BLaER1 (cell line): Measurements from ENCODE around the gene NFIC.

ENCODE experiments used
- H3K27ac ChIP-seq: shearing (Covaris generic); formaldehyde crosslinking; 2 replicates; pipeline ENCODE4 v1.8.1; 2022
- H3K27me3 ChIP-seq: shearing (Covaris generic); formaldehyde crosslinking; 2 replicates; pipeline ENCODE4 v1.8.1; 2022
- H3K36me3 ChIP-seq: shearing (Covaris generic); formaldehyde crosslinking; 2 replicates; pipeline ENCODE4 v1.8.1; 2022
- H3K4me1 ChIP-seq: shearing (Covaris generic); formaldehyde crosslinking; 2 replicates; pipeline ENCODE4 v1.8.1; 2022
- H3K4me2 ChIP-seq: shearing (Covaris generic); formaldehyde crosslinking; 2 replicates; pipeline ENCODE4 v1.8.1; 2022
- H3K4me3 ChIP-seq: shearing (Covaris generic); formaldehyde crosslinking; 2 replicates; pipeline ENCODE4 v1.8.1; 2022
- H3K9ac ChIP-seq: shearing (Covaris generic); formaldehyde crosslinking; 2 replicates; pipeline ENCODE4 v1.8.1; 2022
- H3K9me3 ChIP-seq: shearing (Covaris generic); formaldehyde crosslinking; 2 replicates; pipeline ENCODE4 v1.8.1; 2022
- H4K20me1 ChIP-seq: shearing (Covaris generic); formaldehyde crosslinking; 2 replicates; pipeline ENCODE4 v1.8.1; 2022
- Cebpa-rat ChIP-seq: shearing (Covaris generic); IDR thresholded peaks from 2 replicates; pipeline ENCODE4 v1.8.1; 2022

Gene NFIC

DNA sequence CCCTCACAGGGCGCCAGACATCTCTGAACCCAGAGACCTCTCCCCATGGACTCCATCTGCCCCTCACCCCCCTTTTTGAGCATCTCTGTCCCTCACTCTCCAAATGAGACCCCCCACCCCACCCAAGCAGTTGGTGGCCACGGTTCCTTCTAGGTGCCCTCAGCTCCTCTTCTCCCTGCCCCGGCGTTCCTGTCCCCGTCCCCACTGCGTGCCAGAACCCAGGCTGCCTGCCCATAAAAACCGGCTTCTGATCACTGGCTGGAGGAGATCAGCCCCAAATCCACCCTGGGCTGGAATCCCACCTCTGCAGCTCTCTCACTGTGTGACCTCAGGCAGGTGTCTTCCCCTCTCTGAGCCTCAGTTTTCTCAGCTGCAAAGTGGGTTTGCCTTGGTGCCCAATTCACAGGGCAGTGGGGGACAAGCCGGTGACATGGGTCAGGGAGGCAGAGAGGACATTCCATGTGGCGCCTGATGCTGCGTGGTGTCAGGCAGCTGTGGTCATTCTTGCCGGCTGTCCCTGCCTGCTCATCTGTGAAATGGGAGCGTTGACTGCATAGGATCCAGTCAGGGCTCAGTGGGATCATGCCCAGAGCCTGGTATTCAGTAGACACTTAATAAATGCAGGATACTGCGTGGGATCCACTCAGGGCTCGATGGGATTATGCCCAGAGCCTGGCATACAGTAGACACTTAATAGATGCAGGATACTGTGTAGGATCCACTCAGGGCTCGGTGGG lies 88.4 kb downstream of the NFIC start:
- Histone ChIP-seq H3K4me3 (no peak overlapping the region), H3K4me1 (peaks cover 61% of the 10 kb centered on the region), H3K27ac (no peak overlapping the region), H4K20me1 (peaks cover 74% of the 10 kb centered on the region), H3K9ac (no peak overlapping the region), H3K27me3 (no peaks in the 10 kb centered on the region), H3K9me3 (no peaks in the 10 kb centered on the region), H3K4me2 (no peak overlapping the region), H3K36me3 (peaks cover 68% of the 10 kb centered on the region)
- TF ChIP-seq Cebpa-rat = no peak

DNA sequence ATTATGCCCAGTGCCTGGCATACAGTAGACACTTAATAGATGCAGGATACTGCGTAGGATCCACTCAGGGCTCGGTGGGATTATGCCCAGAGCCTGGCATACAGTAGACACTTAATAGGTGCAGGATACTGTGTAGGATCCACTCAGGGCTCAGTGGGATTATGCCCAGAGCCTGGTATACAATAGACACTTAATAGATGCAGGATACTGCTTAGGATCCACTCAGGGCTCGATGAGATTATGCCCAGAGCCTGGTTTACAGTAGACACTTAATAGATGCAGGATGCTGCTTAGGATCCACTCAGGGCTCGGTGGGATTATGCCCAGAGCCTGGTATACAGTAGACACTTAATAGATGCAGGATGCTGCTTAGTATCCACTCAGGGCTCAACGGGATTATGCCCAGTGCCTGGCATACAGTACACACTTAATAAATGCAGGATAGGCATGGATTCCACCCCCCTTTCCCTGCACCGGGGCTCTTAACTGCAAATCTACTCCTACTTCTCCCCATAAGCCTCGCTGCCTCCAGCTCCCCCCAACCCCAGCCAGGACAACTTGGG lies 89.1 kb downstream of the NFIC start:
- Histone ChIP-seq H3K4me1 (peaks cover 63% of the 10 kb centered on the region), H3K9me3 (no peaks in the 10 kb centered on the region), H3K4me2 (peak overlapping the region; percentile 95), H3K36me3 (peaks cover 68% of the 10 kb centered on the region), H3K27ac (no peak overlapping the region), H3K4me3 (no peak overlapping the region), H3K27me3 (no peaks in the 10 kb centered on the region), H4K20me1 (peaks cover 78% of the 10 kb centered on the region), H3K9ac (no peak overlapping the region)
- TF ChIP-seq Cebpa-rat = no peak

DNA sequence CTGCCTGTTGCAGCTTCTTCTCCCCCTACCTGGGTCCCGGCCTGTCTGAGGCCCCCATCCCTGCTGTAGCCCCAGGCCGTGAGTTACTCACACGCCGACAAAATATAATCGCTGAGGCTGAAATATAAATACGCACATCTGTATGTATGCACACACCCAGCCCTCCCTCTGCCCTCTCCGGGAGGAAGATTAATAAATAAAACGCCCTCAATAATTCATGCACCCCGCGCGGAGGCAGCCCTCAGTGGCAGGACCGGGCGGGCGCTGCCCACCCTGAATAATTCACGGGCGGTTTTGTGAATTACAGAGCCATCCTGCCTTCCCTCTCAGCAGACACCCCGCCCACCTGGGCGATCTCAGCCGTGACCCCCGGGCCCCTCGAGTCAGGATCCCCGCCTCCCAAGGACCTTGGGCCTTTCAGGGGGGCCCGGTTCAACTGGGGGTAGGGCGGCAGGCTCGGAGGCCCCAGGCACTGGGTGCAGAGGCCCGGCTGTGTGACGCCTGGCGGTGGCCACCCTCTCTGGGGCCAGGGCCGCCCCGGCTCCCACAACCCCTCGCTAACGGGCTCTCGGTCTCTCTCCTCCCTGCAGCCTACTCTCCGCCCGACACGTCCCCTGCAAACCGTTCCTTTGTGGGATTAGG lies 89.7 kb downstream of the NFIC start:
- Histone ChIP-seq H3K27me3 (no peaks in the 10 kb centered on the region), H3K27ac (no peak overlapping the region), H3K9ac (no peak overlapping the region), H3K9me3 (no peaks in the 10 kb centered on the region), H3K4me3 (no peak overlapping the region), H4K20me1 (peaks cover 78% of the 10 kb centered on the region), H3K4me2 (peak overlapping the region; percentile 95), H3K36me3 (peaks cover 68% of the 10 kb centered on the region), H3K4me1 (peaks cover 57% of the 10 kb centered on the region)
- TF ChIP-seq Cebpa-rat = no peak

DNA sequence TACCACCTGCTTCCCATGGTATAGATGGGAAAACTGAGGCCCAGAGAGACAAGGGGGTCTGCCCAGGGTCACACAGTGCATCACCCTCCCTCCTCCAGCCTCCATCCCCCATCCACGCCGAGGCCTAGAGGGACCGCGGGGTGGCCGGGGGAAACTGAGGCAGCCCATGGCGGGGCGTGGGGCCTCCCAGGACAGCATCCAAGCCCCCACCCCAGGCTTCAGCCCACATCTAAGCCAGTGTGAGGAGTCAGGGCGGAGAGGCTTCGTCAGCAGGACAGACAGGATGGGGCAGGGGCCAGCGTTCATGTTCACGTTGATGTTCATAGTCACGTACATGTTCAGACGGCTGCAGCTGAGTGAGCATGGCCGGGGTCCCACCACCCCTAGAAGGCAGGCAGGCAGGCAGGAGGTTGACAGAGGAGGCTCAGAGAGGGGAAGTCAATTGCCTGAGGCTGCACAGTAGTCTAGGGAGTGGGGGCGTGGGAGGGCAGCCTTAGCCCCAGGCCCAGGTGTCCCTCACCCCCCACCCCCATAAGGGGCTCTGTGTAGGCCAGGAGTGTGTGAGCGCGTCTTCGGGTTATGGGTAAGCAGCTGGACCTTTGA lies 90.6 kb downstream of the NFIC start:
- Histone ChIP-seq H3K9ac (no peak overlapping the region; the same call in 1 of the 2 replicates), H3K27me3 (no peaks in the 10 kb centered on the region)

DNA sequence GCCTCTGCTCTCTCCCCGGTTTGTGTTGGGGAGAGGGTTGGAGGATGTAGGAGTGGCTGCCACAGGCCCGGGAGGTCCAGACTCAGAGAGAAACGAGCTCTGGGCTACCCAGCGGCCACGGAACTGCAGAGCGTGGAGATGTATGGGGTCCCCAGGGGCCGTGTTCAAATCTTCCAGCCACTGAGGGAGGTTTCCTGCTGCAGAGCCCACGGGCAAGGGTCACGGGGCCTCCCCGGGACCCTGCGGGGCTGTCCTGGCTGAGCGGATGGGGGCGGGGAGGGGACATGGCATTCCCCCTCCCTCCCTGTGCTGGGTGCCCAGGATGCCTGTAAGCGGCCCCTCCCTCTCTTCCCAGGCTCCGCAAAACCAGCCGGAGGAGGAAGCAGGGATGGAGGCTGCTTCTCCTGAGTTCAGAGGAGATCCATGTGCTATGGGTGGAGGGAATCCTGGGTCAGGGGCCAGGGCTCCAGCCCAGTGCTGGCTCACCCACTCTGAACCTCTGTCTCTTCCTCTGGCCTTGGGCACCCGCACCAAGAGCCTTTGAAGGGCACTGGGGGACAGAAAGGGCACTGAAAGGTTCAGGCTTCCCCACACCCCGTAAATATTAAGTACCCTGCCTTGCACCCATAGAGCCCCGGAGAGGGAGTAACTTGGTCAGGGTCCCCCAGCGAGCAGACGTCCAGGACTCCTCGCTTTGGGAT lies 91.3 kb downstream of the NFIC start:
- no peak for TF ChIP-seq Cebpa-rat
- H4K20me1 ChIP-seq = peaks cover 77% of the 10 kb centered on the region
- H3K9me3 ChIP-seq = no peaks in the 10 kb centered on the region
- peak overlapping the region; percentile 52; the same call in 1 of the 2 replicates for H3K27ac ChIP-seq
- H3K9ac ChIP-seq = peak overlapping the region; percentile 56; the same call in 1 of the 2 replicates
- H3K27me3 ChIP-seq = no peaks in the 10 kb centered on the region
- H3K4me2 ChIP-seq = peak overlapping the region; percentile 95
- H3K36me3 ChIP-seq = peaks cover 62% of the 10 kb centered on the region
- H3K4me1 ChIP-seq = peaks cover 50% of the 10 kb centered on the region
- peak overlapping the region; percentile 53 for H3K4me3 ChIP-seq

More for the DNA sequence above, 90.6 kb downstream of the NFIC start:
- Histone ChIP-seq H3K36me3 (peaks cover 64% of the 10 kb centered on the region), H3K27ac (no peak overlapping the region), H4K20me1 (peaks cover 78% of the 10 kb centered on the region), H3K9me3 (no peaks in the 10 kb centered on the region), H3K4me3 (peak overlapping the region; percentile 53; the same call in 1 of the 2 replicates), H3K4me2 (peak overlapping the region; percentile 95), H3K4me1 (peaks cover 50% of the 10 kb centered on the region)
- no peak for TF ChIP-seq Cebpa-rat

DNA sequence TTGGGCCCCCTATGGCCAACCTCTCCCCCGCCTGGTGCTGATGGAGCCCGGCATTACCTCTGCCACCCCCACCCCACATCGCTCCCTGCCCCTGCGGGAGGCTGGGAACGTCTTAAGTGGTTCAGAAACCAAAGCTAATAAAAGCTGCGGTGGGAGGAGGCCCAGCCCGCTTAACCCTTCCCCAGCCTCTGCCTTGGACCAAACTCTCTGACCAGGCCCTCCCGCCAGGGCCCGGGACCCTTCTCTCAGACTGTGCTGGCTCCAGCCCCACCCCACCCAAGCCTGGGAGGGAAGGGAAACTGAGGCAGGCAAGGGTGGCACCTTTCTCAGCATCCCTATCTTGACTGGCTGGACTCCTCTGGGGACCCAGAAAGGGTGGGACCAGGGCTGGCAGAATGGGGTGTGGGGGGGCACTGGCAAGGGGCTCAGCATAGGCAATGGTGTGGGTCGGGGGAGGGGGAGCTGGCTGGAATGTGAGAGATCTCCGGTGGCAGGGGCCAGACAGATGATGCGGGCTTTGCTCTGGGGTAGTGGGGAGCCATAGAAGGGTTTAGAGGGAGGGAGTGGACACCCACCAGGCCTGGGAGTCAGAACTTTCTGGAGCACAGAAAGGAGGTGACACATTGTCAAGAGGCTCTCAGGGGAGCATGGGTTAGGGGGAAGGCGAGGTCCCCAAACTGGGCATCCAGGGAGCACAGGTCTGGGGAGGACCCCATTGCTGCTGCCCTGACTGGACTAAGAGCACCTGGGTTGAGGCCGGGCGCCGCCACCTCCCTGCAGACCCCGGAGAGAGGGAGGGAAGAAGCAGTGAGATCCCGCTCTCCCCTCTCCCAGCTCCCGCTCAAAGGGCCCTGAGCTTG lies 92.1 kb downstream of the NFIC start:
- H3K27ac ChIP-seq = peak overlapping the region; percentile 52; the same call in 1 of the 2 replicates
- H3K4me3 ChIP-seq = peak overlapping the region; percentile 53
- H3K36me3 ChIP-seq = peaks cover 61% of the 10 kb centered on the region
- no peak for TF ChIP-seq Cebpa-rat
- peaks cover 73% of the 10 kb centered on the region for H4K20me1 ChIP-seq
- H3K27me3 ChIP-seq = no peaks in the 10 kb centered on the region
- no peaks in the 10 kb centered on the region for H3K9me3 ChIP-seq
- H3K4me2 ChIP-seq = peak overlapping the region; percentile 95
- peak overlapping the region; percentile 56; the same call in 1 of the 2 replicates for H3K9ac ChIP-seq
- peaks cover 50% of the 10 kb centered on the region for H3K4me1 ChIP-seq

DNA sequence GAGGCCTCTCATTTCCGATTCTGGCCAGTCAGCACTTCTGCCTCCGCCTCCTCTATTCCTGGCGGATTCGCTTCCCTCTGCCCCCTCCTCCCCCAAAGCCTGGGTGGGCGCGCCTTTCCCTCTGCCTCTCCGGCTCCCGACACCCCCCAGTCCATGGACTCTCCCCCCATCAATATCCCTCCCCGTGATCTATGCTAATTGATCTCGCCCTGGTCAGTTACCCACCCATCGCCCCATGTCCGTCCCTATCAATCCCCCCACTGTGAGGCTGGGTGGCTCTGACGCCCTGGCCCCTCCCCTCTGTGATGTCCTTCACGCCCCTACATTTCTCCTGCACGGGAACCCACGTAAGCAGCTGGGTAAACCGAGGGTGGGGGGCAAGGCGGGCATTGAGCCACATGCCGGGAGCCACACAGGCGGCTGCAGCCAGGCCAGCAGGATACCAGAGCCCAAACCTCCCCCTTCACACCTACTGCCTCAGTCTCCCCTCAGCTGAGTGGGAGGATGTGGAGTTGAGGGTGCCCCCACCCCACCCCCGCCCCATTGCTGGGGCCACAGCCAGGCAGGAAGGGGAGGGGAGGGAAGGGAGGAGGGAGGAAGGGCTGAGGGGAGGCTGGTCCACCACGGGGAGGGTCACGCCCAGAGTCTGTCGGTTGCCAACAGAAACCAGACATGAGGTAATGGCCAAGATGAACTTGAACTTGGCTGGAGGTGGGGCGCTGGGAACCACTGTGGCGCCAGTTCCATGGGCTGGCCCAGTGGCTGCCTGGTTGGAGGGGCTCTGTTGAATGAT lies 92.9 kb downstream of the NFIC start:
- peaks cover 50% of the 10 kb centered on the region for H3K4me1 ChIP-seq
- H3K4me2 ChIP-seq = peak overlapping the region; percentile 95
- no peak for TF ChIP-seq Cebpa-rat
- H3K27me3 ChIP-seq = no peaks in the 10 kb centered on the region
- H3K9ac ChIP-seq = no peak overlapping the region
- peaks cover 58% of the 10 kb centered on the region for H3K36me3 ChIP-seq
- H3K4me3 ChIP-seq = no peak overlapping the region
- H3K27ac ChIP-seq = peak overlapping the region; percentile 8; the same call in 1 of the 2 replicates
- no peaks in the 10 kb centered on the region for H3K9me3 ChIP-seq
- H4K20me1 ChIP-seq = peaks cover 64% of the 10 kb centered on the region

DNA sequence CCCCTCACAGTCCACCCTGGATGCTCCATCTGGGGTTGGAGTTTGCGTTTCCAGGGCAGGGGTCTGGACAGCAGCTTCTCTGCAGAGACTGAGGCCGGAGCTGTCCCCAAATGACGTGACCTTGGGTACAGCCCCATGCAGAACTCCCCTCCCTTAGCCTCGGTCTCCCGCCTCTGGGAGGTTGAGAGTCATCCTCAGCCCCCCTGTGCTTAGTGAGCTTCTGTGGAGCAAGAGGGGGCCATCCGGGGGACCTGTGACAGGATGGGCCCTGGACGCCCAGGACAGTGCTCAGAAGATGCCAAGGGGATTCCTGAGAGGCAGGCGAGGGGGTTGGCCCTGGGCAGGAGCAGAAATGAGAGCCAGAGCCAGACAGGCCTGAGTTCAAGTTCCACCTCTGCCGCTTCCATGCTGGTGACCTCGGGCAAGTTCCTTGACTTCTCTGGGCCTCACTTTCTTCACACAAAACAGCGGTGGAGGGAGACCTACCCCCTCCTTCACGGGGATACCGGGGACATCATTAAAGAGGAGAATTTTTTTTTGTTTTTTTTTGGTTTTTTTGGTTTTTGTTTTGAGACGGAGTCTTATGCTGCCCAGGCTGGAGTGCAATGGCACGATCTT lies 93.7 kb downstream of the NFIC start:
- TF ChIP-seq Cebpa-rat = no peak
- H3K9me3 ChIP-seq = no peaks in the 10 kb centered on the region
- no peaks in the 10 kb centered on the region for H3K27me3 ChIP-seq
- no peak overlapping the region for H3K4me3 ChIP-seq
- no peak overlapping the region; the same call in 1 of the 2 replicates for H3K4me2 ChIP-seq
- peaks cover 50% of the 10 kb centered on the region for H3K36me3 ChIP-seq
- no peak overlapping the region for H3K9ac ChIP-seq
- H3K27ac ChIP-seq = no peak overlapping the region; the same call in 1 of the 2 replicates
- H4K20me1 ChIP-seq = peaks cover 56% of the 10 kb centered on the region
- peaks cover 50% of the 10 kb centered on the region for H3K4me1 ChIP-seq
